Measurements from ENCODE around the gene GSDMA.
"Not testable (repeated sequence)": the region's sequence is repeated elsewhere in the genome, so short reads cannot be mapped to it uniquely, and the experiment has no call there.

Gene GSDMA

GRCh38 chr17:39999067-39999466, 36.3 kb downstream of the GSDMA start:
- DNase-seq = no peak

DNA sequence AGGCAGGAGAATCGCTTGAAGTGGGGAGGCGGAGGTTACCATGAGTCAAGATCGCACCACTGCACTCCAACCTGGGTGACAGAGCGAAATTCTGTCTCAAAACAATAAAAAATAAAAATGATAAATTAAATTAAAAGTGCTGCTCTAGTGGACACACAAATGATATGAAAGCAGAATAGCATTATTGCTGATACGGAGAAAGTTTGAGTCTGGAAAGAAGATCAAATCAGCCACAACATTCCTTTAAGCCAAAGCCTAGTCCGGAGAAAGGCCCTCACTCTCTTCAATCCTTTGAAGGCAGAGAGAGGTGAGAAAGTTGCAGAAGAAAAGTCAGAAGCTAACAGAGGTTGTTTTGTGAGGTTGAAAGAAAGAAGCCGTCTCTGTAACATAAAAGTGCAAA, 37.4 kb downstream of the GSDMA start:
- no peak for DNase-seq

GRCh38 chr17:40001335-40001734, 38.5 kb downstream of the GSDMA start:
- not testable (repeated sequence) for DNase-seq

GRCh38 chr17:40004072-40004471, 41.3 kb downstream of the GSDMA start:
- DNase-seq = no peak

GRCh38 chr17:40004712-40005111, 41.9 kb downstream of the GSDMA start:
- DNase-seq = no peak

- no peak for DNase-seq
These were observed 42.7 kb downstream of the GSDMA start for GRCh38 chr17:40005520-40005919.

DNA sequence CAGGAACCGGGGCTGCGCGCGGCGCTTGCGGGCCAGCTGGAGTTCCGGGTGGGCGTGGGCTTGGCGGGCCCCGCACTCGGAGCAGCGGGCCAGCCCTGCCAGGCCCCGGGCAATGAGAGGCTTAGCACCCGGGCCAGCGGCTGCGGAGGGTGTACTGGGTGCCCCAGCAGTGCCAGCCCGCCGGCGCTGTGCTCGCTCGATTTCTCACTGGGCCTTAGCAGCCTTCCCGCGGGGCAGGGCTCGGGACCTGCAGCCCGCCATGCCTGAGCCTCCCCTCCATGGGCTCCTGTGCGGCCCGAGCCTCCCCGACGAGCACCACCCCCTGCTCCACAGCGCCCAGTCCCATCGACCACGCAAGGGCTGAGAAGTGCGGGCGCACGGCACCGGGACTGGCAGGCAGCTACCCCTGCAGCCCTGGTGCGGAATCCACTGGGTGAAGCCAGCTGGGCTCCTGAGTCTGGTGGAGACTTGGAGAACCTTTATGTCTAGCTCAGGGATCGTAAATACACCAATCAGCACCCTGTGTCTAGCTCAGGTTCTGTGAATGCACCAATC, 48.2 kb downstream of the GSDMA start:
- DNase-seq = not testable (repeated sequence)

DNA sequence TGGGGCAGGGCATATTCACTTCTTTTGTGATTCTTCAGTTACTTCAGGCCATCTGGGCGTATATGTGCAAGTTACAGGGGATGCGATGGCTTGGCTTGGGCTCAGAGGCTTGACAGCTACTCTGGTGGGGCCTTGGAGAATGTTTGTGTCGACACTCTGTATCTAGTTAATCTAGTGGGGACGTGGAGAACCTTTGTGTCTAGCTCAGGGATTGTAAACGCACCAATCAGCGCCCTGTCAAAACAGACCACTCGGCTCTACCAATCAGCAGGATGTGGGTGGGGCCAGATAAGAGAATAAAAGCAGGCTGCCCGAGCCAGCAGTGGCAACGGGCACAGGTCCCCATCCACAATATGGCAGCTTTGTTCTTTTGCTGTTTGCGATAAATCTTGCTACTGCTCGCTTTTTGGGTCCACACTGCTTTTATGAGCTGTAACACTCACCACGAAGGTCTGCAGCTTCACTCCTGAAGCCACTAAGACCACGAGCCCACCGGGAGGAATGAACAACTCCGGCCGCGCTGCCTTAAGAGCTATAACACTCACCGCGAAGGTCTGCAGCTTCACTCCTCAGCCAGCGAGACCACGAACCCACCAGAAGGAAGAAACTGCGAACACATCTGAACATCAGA, 49.3 kb downstream of the GSDMA start:
- DNase-seq = not testable (repeated sequence)

DNA sequence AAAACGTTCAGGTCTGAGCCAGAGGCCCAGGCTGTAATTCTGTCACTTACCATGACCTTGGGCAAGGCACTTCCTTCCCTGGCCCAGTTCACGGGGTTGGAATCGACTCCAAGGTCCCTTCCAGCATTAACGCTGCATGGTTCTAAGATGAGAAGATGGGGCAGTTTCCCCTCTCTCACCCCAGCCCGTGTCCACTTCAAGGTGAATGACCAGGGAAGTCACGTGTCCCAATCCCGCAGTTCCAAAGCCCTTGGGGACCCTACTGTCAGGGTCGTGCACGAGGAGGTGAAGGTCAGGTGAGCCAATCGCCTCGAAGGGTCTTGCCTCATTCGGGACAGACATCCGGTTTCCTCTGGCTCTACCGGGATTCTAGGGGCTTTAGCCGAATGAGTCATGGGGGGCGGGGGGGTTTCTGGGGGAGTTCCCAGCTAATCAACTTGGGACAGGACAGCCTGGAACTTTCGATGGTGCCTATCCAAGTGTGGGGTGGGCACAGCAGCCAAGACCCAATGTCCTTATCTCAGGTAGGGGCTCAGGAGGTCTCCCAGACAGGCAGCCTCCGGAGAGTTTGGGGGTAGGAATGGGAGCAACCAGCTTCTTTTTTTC, 51.7 kb downstream of the GSDMA start:
- no peak for DNase-seq

DNA sequence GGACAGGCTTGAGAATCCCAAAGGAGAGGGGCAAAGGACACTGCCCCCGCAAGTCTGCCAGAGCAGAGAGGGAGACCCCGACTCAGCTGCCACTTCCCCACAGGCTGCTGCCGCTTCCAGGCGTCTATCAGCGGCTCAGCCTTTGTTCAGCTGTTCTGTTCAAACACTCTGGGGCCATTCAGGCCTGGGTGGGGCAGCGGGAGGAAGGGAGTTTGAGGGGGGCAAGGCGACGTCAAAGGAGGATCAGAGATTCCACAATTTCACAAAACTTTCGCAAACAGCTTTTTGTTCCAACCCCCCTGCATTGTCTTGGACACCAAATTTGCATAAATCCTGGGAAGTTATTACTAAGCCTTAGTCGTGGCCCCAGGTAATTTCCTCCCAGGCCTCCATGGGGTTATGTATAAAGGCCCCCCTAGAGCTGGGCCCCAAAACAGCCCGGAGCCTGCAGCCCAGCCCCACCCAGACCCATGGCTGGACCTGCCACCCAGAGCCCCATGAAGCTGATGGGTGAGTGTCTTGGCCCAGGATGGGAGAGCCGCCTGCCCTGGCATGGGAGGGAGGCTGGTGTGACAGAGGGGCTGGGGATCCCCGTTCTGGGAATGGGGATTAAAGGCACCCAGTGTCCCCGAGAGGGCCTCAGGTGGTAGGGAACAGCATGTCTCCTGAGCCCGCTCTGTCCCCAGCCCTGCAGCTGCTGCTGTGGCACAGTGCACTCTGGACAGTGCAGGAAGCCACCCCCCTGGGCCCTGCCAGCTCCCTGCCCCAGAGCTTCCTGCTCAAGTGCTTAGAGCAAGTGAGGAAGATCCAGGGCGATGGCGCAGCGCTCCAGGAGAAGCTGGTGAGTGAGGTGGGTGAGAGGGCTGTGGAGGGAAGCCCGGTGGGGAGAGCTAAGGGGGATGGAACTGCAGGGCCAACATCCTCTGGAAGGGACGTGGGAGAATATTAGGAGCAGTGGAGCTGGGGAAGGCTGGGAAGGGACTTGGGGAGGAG, 52.5 kb downstream of the GSDMA start, which contains the start of gene CSF3:
Gene CSF3, plus strand, starts transcription at position 436 of the 993 bp plus-strand sequence. Its CDS starts 35 bp downstream, at position 471.
- DNase-seq = no peak

GRCh38 chr17:40015998-40016985, 53.5 kb downstream of the GSDMA start:
- DNase-seq = no peak

- no peak for DNase-seq
These were observed 54.7 kb downstream of the GSDMA start for GRCh38 chr17:40017422-40018080.

DNA sequence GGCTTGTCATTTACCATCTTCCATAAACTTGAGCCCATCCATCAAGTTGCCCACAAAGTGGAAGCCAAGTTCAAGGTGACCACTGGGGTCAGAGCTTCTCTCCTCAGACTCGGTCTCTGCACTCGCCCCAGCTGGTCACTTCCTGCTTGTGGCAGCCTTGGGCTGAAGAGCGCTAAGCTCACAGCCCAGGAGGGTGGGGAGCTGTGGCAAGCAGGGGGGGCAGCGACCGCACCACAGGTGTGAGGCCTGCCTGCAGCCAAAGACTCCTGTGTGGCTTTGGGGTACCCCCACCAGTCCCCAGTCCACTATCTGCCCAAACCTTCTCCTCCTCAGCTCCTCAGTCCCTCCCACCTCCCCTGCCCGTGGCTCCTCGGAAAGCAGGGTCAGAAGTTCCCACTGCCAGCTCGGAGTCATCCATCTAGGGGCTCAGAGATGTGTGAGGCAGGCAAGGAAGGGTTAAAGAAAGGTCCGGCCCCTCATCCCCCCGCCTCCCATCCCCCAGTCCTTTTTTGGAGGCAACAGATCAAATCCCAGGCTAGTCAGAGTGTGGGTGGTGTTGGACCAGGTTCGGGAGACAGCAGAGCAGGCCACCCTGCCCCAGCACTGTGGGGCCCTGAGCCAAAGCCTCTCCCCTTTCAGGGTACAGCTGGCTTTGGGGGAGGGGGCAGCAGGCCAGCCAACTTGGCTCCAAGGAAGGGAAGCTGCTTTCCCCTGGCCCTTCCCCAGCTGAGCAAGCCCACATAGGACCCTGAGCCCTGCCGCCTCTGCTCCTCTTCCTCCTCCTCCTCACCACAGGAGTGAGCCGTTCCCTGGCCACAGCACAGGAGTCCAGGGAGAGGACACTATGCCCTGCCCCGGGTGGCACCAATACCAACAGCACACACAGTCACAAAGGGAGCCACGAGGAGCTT, 55.7 kb downstream of the GSDMA start:
- DNase-seq = no peak

- DNase-seq = no peak
These were observed 56.6 kb downstream of the GSDMA start for GRCh38 chr17:40019140-40019991.

- no peak for DNase-seq
These were observed 57.3 kb downstream of the GSDMA start for GRCh38 chr17:40020146-40020545.

- DNase-seq = no peak
These were observed 58.7 kb downstream of the GSDMA start for GRCh38 chr17:40021451-40021971.

DNA sequence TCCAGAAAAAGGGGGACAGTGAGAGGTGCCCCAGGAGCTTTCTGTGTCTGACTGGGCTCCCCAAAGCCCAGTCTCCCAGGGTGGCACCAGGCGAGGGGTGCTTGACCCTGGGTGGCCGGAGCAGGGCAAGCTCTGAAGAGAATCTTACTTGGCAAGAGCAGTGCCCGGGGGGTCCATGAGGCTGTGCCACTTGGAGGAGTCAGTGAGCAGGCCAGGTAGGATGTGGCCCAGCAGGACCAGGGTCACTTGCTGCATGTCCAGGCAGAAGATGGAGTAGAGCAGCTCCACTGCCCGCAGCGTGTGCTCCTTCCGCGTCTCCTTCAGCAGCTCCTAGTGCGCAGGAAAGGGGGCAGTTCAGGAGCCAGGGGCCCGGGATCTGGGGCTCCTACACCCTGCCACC, 59.7 kb downstream of the GSDMA start:
- DNase-seq = no peak

DNA sequence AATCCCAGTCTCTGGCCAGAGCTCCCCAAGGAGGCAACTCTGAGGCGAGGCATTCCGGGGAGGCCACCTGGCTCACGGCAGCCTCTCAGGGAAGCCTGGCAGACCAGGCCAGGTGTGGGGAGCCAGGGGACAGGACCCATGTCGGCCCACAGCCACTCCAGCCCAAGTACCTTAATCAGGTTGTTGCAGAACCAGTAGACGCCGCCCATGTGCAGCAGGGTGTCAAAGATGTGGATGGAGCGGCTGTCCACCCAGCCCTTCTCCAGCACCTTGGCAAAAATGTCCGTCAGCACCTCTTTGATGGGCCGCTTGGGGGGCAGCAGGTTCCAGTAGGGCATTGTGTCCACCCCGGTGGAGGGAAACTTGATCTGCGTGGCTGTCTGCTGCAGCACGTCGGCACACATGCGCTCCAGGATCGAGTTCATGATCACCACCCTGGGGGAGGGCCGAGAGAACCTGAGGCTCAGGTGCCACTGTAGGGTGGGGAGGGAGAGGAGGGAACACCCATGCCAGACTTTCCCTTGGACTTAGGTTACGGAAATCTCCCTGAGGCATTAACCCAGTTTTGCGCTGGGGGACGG, 60.2 kb downstream of the GSDMA start:
- no peak for DNase-seq
